ENCODE measurements around the gene DOCK4. TPM values are rescaled to one million over a fixed set of nuclear protein-coding genes. Genes with fewer than 3 reads are reported as not detected.

Gene DOCK4
- total and polyA plus RNA-seq, 7 donors = 3.0 to 28.5 (median 14.1) TPM

DNA sequence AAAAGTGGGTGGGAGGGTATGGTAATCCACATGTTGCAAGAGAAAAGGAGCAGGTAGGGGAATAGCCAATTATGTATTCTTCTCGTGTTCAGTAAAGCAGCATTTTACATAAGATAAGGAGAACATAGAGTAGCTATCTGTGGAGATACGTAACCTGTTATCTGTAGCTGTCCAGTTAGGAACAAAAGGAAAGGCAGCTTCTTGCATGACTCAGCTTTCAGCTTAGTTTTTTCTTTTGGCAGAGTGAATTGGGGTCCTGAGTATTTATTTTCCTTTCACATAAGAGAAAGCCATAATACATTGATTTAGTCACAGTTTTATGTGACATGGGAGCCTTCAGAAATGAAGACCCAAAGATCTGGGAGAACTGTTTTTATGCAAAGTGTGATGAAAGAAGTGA, 527.2 kb downstream of the DOCK4 start:
- no peak overlapping the region for H3K4me3 ChIP-seq
- H3K27ac ChIP-seq = no peak overlapping the region
- H3K9me3 ChIP-seq = no peaks in the 10 kb centered on the region
- TF ChIP-seq EP300 (IDR thresholded peaks at IDR 0.05) (no peak), POLR2AphosphoS5 (IDR thresholded peaks at IDR 0.05) (no peak), CTCF (IDR thresholded peaks at IDR 0.05) (no peak), POLR2A (IDR thresholded peaks at IDR 0.05) (no peak)
- no peaks in the 10 kb centered on the region for H3K27me3 ChIP-seq
- H3K36me3 ChIP-seq = no peaks in the 10 kb centered on the region
- 53 to 75% methylated on average over 2 of the region's 2 CpGs for WGBS, 2 donors
- no peaks in the 10 kb centered on the region for H3K4me1 ChIP-seq
- no peak for DNase-seq
- intact Hi-C loops (cut with DNase I) = no loop called here

GRCh38 chr7:111678281-111678680, 527.9 kb downstream of the DOCK4 start:
- H3K4me3 ChIP-seq = no peak overlapping the region
- no peak for DNase-seq
- TF ChIP-seq EP300 (IDR thresholded peaks at IDR 0.05) = no peak
- TF ChIP-seq POLR2A (IDR thresholded peaks at IDR 0.05) = no peak
- no peak for TF ChIP-seq CTCF (IDR thresholded peaks at IDR 0.05)
- no peak for TF ChIP-seq POLR2AphosphoS5 (IDR thresholded peaks at IDR 0.05)
- H3K36me3 ChIP-seq = no peaks in the 10 kb centered on the region
- no peaks in the 10 kb centered on the region for H3K9me3 ChIP-seq
- no peaks in the 10 kb centered on the region for H3K4me1 ChIP-seq
- H3K27me3 ChIP-seq = no peaks in the 10 kb centered on the region
- no peak overlapping the region for H3K27ac ChIP-seq
- WGBS, 2 donors = 33 to 57% methylated on average over 3 of the region's 3 CpGs
- intact Hi-C loops (cut with DNase I) = no loop called here

GRCh38 chr7:111677848-111678247, 528.4 kb downstream of the DOCK4 start:
- no peak overlapping the region for H3K4me3 ChIP-seq
- no peaks in the 10 kb centered on the region for H3K27me3 ChIP-seq
- TF ChIP-seq POLR2A (IDR thresholded peaks at IDR 0.05) = no peak
- no peak for TF ChIP-seq EP300 (IDR thresholded peaks at IDR 0.05)
- no peak for TF ChIP-seq CTCF (IDR thresholded peaks at IDR 0.05)
- TF ChIP-seq POLR2AphosphoS5 (IDR thresholded peaks at IDR 0.05) = no peak
- H3K36me3 ChIP-seq = no peaks in the 10 kb centered on the region
- intact Hi-C loops (cut with DNase I) = no loop called here
- no peak for DNase-seq
- no peaks in the 10 kb centered on the region for H3K4me1 ChIP-seq
- no peak overlapping the region for H3K27ac ChIP-seq
- no peaks in the 10 kb centered on the region for H3K9me3 ChIP-seq

- Histone ChIP-seq H3K36me3 (no peaks in the 10 kb centered on the region), H3K27me3 (no peaks in the 10 kb centered on the region), H3K9me3 (no peaks in the 10 kb centered on the region), H3K4me3 (no peak overlapping the region), H3K27ac (no peak overlapping the region), H3K4me1 (no peaks in the 10 kb centered on the region)
- intact Hi-C loops (cut with DNase I) = no loop called here
- 26 to 63% methylated on average over 2 of the region's 2 CpGs for WGBS, 2 donors
- DNase-seq = no peak
- TF ChIP-seq EP300 (IDR thresholded peaks at IDR 0.05) = no peak
- no peak for TF ChIP-seq CTCF (IDR thresholded peaks at IDR 0.05)
- no peak for TF ChIP-seq POLR2AphosphoS5 (IDR thresholded peaks at IDR 0.05)
- TF ChIP-seq POLR2A (IDR thresholded peaks at IDR 0.05) = no peak
Observed at GRCh38 chr7:111676811-111677210, 529.4 kb downstream of the DOCK4 start.

Small RNAs within 50 kb of the gene (small RNA-seq; reads per million reads assigned to genes)
- gene RNA5SP237 = 0 reads per million in 3 donors

Other genes starting within 250 kb of the DOCK4 start
- gene ZNF277, start 296 bp upstream of the DOCK4 start, total RNA-seq = 10 to 100 TPM; 39.0 to 49.3 (median 40.8) TPM
- gene ZNF277, start 296 bp upstream of the DOCK4 start, polyA plus RNA-seq = 10 to 100 TPM; 15.8 to 26.8 (median 21.6) TPM
- 10 to 100 TPM; 45.7 to 63.7 (median 49.7) TPM for gene IFRD1, start 244.1 kb upstream of the DOCK4 start, total RNA-seq
- gene IFRD1, start 244.1 kb upstream of the DOCK4 start, polyA plus RNA-seq = 10 to 100 TPM; 22.8 to 35.7 (median 34.4) TPM